GM13976 (cell line): Measurements from ENCODE around the gene TAF4B.
"Not testable (repeated sequence)": the region's sequence is repeated elsewhere in the genome, so short reads cannot be mapped to it uniquely, and the experiment has no call there.

Experiments
- DNase-seq: peaks from one replicate; pipeline ENCODE4 v3.0.0; 2012; ENCODE audit warnings: low spot score
- in situ Hi-C: fragments of 300-500 bp; cut with MboI; formaldehyde crosslinking; loops from one replicate; pipeline ENCODE4 v1.12.0; 2022; ENCODE audit warnings: low sequenced_read_pairs, mixed read lengths, inconsistent platforms; ENCODE audit not compliant: unreplicated experiment
- TF ChIP-seq, protein P1 (sequence below): IDR thresholded peaks from 2 replicates; pipeline ENCODE4 v1.5.1; 2012; ENCODE audit warnings: borderline replicate concordance, mild to moderate bottlenecking; ENCODE audit not compliant: insufficient read depth; ENCODE audit errors: extremely low read depth, missing control alignments, control extremely low read depth

Gene TAF4B

DNA sequence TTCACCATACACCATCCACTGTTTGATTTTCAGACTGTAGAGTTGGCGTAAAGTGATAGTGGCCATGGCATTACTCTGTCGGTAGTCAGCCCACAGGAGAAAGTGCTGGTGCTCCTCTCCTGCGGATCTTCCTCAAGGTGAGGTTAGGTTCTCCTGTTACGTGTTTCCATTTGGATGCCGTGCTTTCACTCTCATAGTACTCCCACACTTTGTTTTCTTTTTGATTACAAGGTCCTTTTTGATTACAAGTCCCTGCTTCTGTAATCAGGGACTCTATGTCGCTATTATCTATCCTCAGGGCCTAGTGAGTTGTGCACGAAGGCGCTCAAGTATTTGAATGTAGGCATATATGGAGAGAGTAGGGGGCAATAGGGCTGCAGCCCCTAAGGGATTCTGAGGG lies 4.3 kb downstream of the TAF4B start:
- TF ChIP-seq, protein P1, sequence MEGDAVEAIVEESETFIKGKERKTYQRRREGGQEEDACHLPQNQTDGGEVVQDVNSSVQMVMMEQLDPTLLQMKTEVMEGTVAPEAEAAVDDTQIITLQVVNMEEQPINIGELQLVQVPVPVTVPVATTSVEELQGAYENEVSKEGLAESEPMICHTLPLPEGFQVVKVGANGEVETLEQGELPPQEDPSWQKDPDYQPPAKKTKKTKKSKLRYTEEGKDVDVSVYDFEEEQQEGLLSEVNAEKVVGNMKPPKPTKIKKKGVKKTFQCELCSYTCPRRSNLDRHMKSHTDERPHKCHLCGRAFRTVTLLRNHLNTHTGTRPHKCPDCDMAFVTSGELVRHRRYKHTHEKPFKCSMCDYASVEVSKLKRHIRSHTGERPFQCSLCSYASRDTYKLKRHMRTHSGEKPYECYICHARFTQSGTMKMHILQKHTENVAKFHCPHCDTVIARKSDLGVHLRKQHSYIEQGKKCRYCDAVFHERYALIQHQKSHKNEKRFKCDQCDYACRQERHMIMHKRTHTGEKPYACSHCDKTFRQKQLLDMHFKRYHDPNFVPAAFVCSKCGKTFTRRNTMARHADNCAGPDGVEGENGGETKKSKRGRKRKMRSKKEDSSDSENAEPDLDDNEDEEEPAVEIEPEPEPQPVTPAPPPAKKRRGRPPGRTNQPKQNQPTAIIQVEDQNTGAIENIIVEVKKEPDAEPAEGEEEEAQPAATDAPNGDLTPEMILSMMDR: no peak
- in situ Hi-C loops: no loop called here
- DNase-seq: no peak

DNA sequence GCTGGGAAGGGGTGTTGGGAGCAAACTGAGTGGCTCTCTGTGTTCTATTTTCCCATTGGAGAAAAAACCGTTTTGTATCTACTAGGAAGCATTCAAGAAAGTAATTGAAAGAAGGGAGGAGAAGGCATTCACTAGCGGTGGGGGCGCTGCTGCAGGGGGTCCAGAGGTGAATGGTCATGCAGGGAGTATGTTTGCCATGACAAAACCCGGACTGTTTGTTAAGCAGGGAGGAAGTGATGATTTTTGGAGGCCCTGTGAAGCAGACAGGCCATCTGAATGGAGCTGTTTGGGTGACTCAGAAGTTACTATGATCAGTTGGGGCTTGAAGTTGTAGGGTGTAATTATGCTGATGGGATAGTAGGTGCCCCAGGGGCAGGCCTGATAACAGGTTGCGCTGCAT lies 7.0 kb downstream of the TAF4B start:
- TF ChIP-seq, protein P1: no peak
- in situ Hi-C loops: no loop called here
- no peak for DNase-seq

- in situ Hi-C loops, DNase-seq: not testable (repeated sequence)
Measured at GRCh38 chr18:26237363-26237762, 11.1 kb downstream of the TAF4B start.

DNA sequence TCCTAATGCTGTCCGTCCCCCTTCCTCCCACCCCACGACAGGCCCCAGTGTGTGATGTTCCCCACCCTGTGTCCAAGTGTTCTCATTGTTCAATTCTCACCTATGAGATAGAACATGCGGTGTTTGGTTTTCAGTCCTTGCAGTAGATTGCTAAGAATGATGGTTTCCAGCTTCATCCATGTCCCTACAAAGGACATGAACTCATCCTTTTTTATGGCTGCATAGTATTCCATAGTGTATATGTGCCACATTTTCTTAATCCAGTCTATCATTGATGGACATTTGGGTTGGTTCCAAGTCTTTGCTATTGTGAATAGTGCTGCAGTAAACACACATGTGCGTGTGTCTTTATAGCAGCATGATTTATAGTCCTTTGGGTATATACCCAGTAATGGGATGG lies 12.5 kb downstream of the TAF4B start:
- in situ Hi-C loops, DNase-seq: not testable (repeated sequence)

GRCh38 chr18:26242392-26242791 lies 16.1 kb downstream of the TAF4B start:
- DNase-seq, in situ Hi-C loops: not testable (repeated sequence)

DNA sequence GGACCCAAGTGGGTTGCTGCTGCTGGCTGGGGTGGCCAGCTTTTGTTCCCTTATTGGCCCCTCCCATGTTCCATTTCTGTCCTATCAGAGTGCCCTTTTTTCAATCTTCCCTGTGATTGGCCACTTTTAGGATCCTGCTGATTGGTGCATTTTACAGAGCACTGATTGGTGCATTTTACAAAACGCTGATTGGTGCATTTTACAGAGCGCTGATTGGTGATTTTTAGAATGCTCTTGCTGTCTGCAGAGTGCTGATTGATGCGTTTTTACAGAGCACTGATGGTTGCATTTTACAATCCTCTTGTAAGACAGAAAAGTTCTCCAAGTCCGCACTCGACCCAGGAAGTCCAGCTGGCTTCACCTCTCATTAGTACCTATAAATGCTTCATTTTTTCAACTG lies 19.2 kb downstream of the TAF4B start:
- DNase-seq, in situ Hi-C loops: not testable (repeated sequence)

- in situ Hi-C loops: no loop called here
- TF ChIP-seq, protein P1: no peak
- DNase-seq: no peak
Measured at GRCh38 chr18:26252411-26252810, 26.2 kb downstream of the TAF4B start.

GRCh38 chr18:26254808-26255207 lies 28.6 kb downstream of the TAF4B start:
- DNase-seq, in situ Hi-C loops: not testable (repeated sequence)

DNA sequence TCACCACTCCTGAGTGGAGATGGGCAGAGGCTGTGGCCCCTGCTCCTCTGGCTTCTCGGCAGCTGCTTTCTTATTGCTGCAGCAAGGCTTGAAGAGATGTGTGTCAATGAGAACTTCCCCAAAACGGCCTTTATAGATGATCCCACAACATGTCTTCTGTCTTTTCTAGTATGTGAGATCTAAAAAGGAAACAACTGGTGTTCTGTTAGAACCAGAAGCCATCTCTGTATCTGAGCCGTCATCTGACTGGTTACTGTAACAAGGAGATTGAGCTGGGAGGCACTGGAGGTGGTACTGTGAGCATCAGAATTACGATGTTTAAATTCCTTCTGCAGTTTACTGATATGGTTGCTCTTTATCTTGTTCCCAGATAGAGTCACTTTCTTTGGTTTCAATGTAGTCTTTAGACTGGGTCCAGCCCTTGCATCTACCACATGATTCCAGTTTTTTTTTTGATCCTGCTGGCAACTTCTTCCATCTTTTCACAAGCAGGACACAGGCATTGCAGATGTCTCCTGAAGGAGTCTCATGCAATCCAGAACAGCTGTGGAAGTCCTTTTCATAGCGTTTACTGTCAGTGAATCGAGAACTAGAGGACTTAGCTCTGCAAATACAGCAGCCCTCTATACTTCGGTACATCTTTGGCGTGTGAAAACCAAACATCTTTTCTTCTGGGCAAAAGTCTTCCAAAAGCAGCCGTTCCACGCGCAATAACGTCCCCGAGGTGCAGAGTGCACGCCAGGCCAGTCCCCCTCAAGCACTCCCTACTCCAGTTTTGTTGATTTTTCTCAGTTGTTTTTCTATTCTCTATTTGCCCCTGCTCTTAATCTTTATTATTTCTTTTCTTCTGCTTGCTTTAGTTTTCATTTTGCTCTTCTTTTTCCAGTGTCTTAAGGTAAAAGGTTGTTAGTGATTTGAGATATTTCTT lies 29.7 kb downstream of the TAF4B start:
- in situ Hi-C loops: no loop called here

More for the DNA sequence above, 29.7 kb downstream of the TAF4B start:
- TF ChIP-seq, protein P1: no peak
- DNase-seq: no peak
